Vagina (tissue), 2 donors: Measurements from ENCODE around the gene EIF3D.

Experiments
- CTCF ChIP-seq, 3 experiments: fragments of 450-650 bp in 2 of 3; fragments of 200-600 bp in 1 of 3; sonication (generic) in 1 of 3; IDR thresholded peaks; one replicate each; pipeline ENCODE4 v1.5.1; 2017 to 2019; ENCODE audit warnings: antibody characterized with exemption in 3 of 3, mild to moderate bottlenecking in 2 of 3, moderate library complexity in 2 of 3
- POLR2A ChIP-seq, 2 donors: fragments of 450-650 bp; IDR thresholded peaks; one replicate each; pipeline ENCODE4 v1.6.1; 2017; ENCODE audit warnings: antibody characterized with exemption in 2 of 2, mild to moderate bottlenecking in 2 of 2, moderate library complexity in 2 of 2

- TF ChIP-seq CTCF (IDR thresholded peaks at IDR 0.05): no peak
- no peak for TF ChIP-seq POLR2A (IDR thresholded peaks at IDR 0.05)
These were observed 34.9 kb upstream of the EIF3D start for GRCh38 chr22:36563898-36564297.
